ENCODE results near the gene SH3RF3.
"Not testable (repeated sequence)": the region's sequence is repeated elsewhere in the genome, so short reads cannot be mapped to it uniquely, and the experiment has no call there.

Gene SH3RF3

GRCh38 chr2:109158237-109158636 lies 29.2 kb downstream of the SH3RF3 start:
- H3K4me3 ChIP-seq (ENCODE audit: low read depth, low read length), result no peak overlapping the region
- TF ChIP-seq CTCF (IDR thresholded peaks at IDR 0.05; ENCODE audit: borderline replicate concordance, insufficient read depth, low read depth, low read length), result no peak

- TF ChIP-seq CTCF (IDR thresholded peaks at IDR 0.05; ENCODE audit: borderline replicate concordance, insufficient read depth, low read depth, low read length), result no peak
These were observed 30.1 kb downstream of the SH3RF3 start for GRCh38 chr2:109159096-109159495.

GRCh38 chr2:109160714-109161440 lies 31.9 kb downstream of the SH3RF3 start:
- H3K4me3 ChIP-seq (ENCODE audit: low read depth, low read length), result no peak overlapping the region
- no peak for TF ChIP-seq CTCF (IDR thresholded peaks at IDR 0.05; ENCODE audit: borderline replicate concordance, insufficient read depth, low read depth, low read length)

More at GRCh38 chr2:109159096-109159495, 30.1 kb downstream of the SH3RF3 start:
- H3K4me3 ChIP-seq (ENCODE audit: low read depth, low read length), result no peak overlapping the region

GRCh38 chr2:109162367-109162766 lies 33.4 kb downstream of the SH3RF3 start:
- not testable (repeated sequence) for H3K4me3 ChIP-seq (ENCODE audit: low read depth, low read length)

GRCh38 chr2:109162999-109163398 lies 34.0 kb downstream of the SH3RF3 start:
- no peak overlapping the region for H3K4me3 ChIP-seq (ENCODE audit: low read depth, low read length)
- no peak for TF ChIP-seq CTCF (IDR thresholded peaks at IDR 0.05; ENCODE audit: borderline replicate concordance, insufficient read depth, low read depth, low read length)

GRCh38 chr2:109164311-109164710 lies 35.3 kb downstream of the SH3RF3 start:
- TF ChIP-seq CTCF (IDR thresholded peaks at IDR 0.05; ENCODE audit: borderline replicate concordance, insufficient read depth, low read depth, low read length), result no peak
- H3K4me3 ChIP-seq (ENCODE audit: low read depth, low read length), result no peak overlapping the region

GRCh38 chr2:109164739-109165221 lies 35.8 kb downstream of the SH3RF3 start:
- H3K4me3 ChIP-seq (ENCODE audit: low read depth, low read length), result no peak overlapping the region
- no peak for TF ChIP-seq CTCF (IDR thresholded peaks at IDR 0.05; ENCODE audit: borderline replicate concordance, insufficient read depth, low read depth, low read length)
